Activated naive CD4-positive, alpha-beta T cell treated with anti-CD3 and anti-CD28 coated beads for 36 hours (primary cell): ENCODE measurements around the gene TYROBP. TPM values are rescaled to one million over a fixed set of nuclear protein-coding genes. Genes with fewer than 3 reads are reported as not detected.
A peak's percentile ranks its signal among the peaks of the same experiment; 100 is the strongest.

ENCODE experiments used
- CTCF ChIA-PET: fragments of 350-600 bp; sonication (Branson Sonifier 250); formaldehyde crosslinking; loops from one replicate; lab custom pipeline; 2021; ENCODE audit warnings: antibody characterized with exemption; lab: Charles Lee
- DNase-seq: peaks from one replicate; pipeline ENCODE4 v3.0.0-alpha.2; 2020
- H3K27ac Mint-ChIP-seq: one replicate; pipeline ENCODE4 v1.8.0; 2021; ENCODE audit warnings: mild to moderate bottlenecking, mixed read lengths
- H3K27me3 Mint-ChIP-seq: one replicate; pipeline ENCODE4 v1.8.0; 2021; ENCODE audit warnings: low read depth, mixed read lengths
- H3K36me3 Mint-ChIP-seq: one replicate; pipeline ENCODE4 v1.8.0; 2021; ENCODE audit warnings: low read depth, mixed read lengths
- H3K4me1 Mint-ChIP-seq: one replicate; pipeline ENCODE4 v1.8.0; 2021; ENCODE audit warnings: low read depth, mixed read lengths
- H3K4me3 Mint-ChIP-seq: one replicate; pipeline ENCODE4 v1.8.0; 2021; ENCODE audit warnings: mild to moderate bottlenecking, moderate library complexity, mixed read lengths
- H3K9me3 Mint-ChIP-seq: one replicate; pipeline ENCODE4 v1.8.0; 2021; ENCODE audit warnings: mixed read lengths
- intact Hi-C: fragments of 100-400 bp; cut with micrococcal nuclease; formaldehyde crosslinking; loops from one replicate; pipeline ENCODE4 v1.15.1; 2023
- total RNA-seq, 2 experiments: library from RNA; stranded (reverse); gene quantifications; one replicate each; pipeline ENCODE4 v1.2.3, GENCODE V29; 2021

The TYROBP gene
- total RNA-seq, 2 experiments from 2014 or later: not detected

- peaks cover 56% of the 10 kb centered on the region for H3K4me1 Mint-ChIP-seq
- H3K27ac Mint-ChIP-seq: peak overlapping the region; percentile 76
- H3K9me3 Mint-ChIP-seq: no peaks in the 10 kb centered on the region
- no peaks in the 10 kb centered on the region for H3K27me3 Mint-ChIP-seq
- no peak for DNase-seq
- peaks cover 2% of the 10 kb centered on the region for H3K36me3 Mint-ChIP-seq
- intact Hi-C loops: loop anchor here (5.0 kb wide), 1 partner anchor 357 kb away; the partner anchor contains the start of gene TMEM147
- CTCF ChIA-PET: interaction anchor here (0.7 kb wide), 1 partner anchor 109 kb away, joined by 3 read pairs; the partner anchor contains the start of gene ALKBH6
- H3K4me3 Mint-ChIP-seq: peak overlapping the region; percentile 23
Measured at GRCh38 chr19:35904311-35905068, 3.6 kb downstream of the TYROBP start.

DNA sequence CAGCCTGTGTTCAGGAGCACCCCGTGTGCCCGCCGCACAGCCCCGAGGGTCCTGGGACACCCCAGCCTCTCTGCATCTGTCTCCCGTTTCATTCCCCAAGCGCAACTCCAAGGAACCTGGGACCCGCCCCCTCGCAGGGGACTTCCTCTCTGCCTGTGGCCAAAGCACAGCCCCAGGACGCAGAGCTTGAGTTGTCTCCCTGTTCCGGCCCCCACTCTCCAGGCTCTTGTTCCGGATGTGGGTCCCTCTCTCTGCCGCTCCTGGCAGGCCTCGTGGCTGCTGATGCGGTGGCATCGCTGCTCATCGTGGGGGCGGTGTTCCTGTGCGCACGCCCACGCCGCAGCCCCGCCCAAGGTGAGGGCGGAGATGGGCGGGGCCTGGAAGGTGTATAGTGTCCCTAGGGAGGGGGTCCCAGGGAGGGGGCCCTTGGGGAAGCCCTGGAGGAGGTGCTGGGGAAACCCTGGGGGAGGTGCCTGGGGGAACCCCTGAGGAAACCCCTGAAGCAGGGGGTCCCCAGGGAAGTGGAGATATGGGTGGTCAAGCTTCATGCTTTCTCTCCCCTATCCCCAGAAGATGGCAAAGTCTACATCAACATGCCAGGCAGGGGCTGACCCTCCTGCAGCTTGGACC is 4.4 kb downstream of the TYROBP start:
- CTCF ChIA-PET: interaction anchor here (0.8 to 1.0 kb wide), 2 partner anchors 8 to 21 kb away, joined by 3 to 4 read pairs; no protein-coding TSS in a partner anchor
- no peaks in the 10 kb centered on the region for H3K27me3 Mint-ChIP-seq
- peak overlapping the region; percentile 89 for H3K27ac Mint-ChIP-seq
- H3K36me3 Mint-ChIP-seq: peaks cover 8% of the 10 kb centered on the region
- peak; percentile 95 for DNase-seq
- peaks cover 52% of the 10 kb centered on the region for H3K4me1 Mint-ChIP-seq
- no peaks in the 10 kb centered on the region for H3K9me3 Mint-ChIP-seq
- intact Hi-C loops: loop anchor here (1.0 to 5.0 kb wide), 4 partner anchors 151 to 356 kb away; partner anchors contain the start of genes COX6B1, THAP8, TMEM147 and WDR62
- peak overlapping the region; percentile 80 for H3K4me3 Mint-ChIP-seq

DNA sequence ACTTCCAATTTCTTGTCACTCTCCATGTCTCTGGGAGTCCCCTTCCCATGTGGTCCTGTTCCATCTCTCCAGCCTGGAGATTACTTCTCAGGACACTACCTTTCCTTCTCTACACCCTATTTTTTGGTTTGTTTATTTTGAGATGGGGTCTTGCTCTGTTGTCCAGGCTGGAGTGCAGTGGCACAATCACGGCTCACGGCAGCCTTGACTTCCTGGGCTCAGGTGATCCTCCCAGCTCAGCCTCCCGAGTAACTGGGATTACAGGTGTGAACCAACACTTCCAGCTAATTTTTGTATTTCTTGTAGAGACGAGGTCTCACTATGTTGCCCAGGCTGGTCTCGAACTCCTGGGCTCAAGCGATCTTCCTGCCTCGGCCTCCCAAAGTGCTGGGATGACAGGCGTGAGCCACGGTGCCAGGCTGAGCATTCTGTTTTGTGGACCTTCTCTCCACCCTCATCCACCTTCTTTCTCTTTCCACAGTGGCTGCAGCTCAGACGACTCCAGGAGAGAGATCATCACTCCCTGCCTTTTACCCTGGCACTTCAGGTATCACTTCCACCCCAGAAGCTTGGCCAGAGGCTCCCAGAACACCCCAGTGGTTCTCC is 5.1 kb downstream of the TYROBP start:
- Mint-ChIP-seq H3K36me3 (peaks cover 14% of the 10 kb centered on the region), H3K27ac (peak overlapping the region; percentile 89), H3K9me3 (no peaks in the 10 kb centered on the region), H3K27me3 (no peaks in the 10 kb centered on the region), H3K4me3 (peak overlapping the region; percentile 80), H3K4me1 (peaks cover 53% of the 10 kb centered on the region)
- no peak for DNase-seq
- CTCF ChIA-PET: interaction anchor here (0.8 to 1.0 kb wide), 2 partner anchors 9 to 20 kb away, joined by 3 to 4 read pairs; no protein-coding TSS in a partner anchor
- intact Hi-C loops: loop anchor here (1.0 to 5.0 kb wide), 4 partner anchors 151 to 356 kb away; partner anchors contain the start of genes COX6B1, THAP8, TMEM147 and WDR62

GRCh38 chr19:35901854-35902661 is 6.0 kb downstream of the TYROBP start, which contains the start of gene HCST:
Gene HCST (plus strand): TSS chr19:35902529. CDS start chr19:35902594, 65 bp downstream.
- H3K27ac Mint-ChIP-seq: peak within 1 kb of the TSS; percentile 89
- intact Hi-C loops: loop anchor here (5.0 kb wide), 1 partner anchor 355 kb away; the partner anchor contains the start of gene TMEM147
- H3K4me3 Mint-ChIP-seq: peak within 1 kb of the TSS; percentile 80
- H3K36me3 Mint-ChIP-seq: peaks cover 23% of the 10 kb centered on the region
- peak; percentile 58 for DNase-seq
- H3K4me1 Mint-ChIP-seq: peaks cover 62% of the 10 kb centered on the region
- H3K27me3 Mint-ChIP-seq: no peaks in the 10 kb centered on the region
- CTCF ChIA-PET: interaction anchor here (0.6 kb wide), 1 partner anchor 33 kb away, joined by 3 read pairs; no protein-coding TSS in a partner anchor
- no peaks in the 10 kb centered on the region for H3K9me3 Mint-ChIP-seq

GRCh38 chr19:35901055-35901644 is 6.9 kb downstream of the TYROBP start:
- CTCF ChIA-PET: no interaction called here
- intact Hi-C loops: loop anchor here (5.0 kb wide), 1 partner anchor 354 kb away; the partner anchor contains the start of gene TMEM147
- Mint-ChIP-seq H3K27me3 (no peaks in the 10 kb centered on the region), H3K9me3 (no peaks in the 10 kb centered on the region), H3K4me3 (peak overlapping the region; percentile 94), H3K4me1 (peaks cover 67% of the 10 kb centered on the region), H3K36me3 (peaks cover 28% of the 10 kb centered on the region), H3K27ac (peak overlapping the region; percentile 98)
- no peak for DNase-seq

- intact Hi-C loops: loop anchor here (1.0 to 5.0 kb wide), 10 partner anchors 16 to 352 kb away; partner anchors contain the start of genes ALKBH6, ARHGAP33, POLR2I and PSENEN
- DNase-seq: peak; percentile 91
- Mint-ChIP-seq H3K27ac (peak overlapping the region; percentile 98), H3K4me1 (peaks cover 70% of the 10 kb centered on the region), H3K9me3 (no peaks in the 10 kb centered on the region), H3K36me3 (peaks cover 37% of the 10 kb centered on the region), H3K27me3 (no peaks in the 10 kb centered on the region), H3K4me3 (peak overlapping the region; percentile 94)
- CTCF ChIA-PET: no interaction called here
Measured at GRCh38 chr19:35899547-35900214, 8.4 kb downstream of the TYROBP start.

DNA sequence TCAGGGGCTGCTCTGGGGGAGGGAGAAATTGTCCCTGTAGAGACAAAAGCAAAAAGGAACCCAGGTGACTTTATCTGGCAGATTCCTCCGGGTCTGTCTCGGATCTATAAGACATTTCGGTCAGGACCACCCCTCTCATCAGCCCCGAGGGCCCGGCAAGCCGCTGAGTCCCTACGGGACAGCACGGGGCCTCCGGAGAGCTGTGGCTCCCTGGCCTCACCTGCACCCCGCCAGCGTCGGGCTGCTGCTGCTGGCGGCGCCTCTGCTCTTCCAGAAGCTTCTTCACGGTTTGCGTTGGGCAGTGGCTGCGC is 9.6 kb downstream of the TYROBP start:
- CTCF ChIA-PET: no interaction called here
- no peaks in the 10 kb centered on the region for H3K27me3 Mint-ChIP-seq
- H3K4me1 Mint-ChIP-seq: peaks cover 59% of the 10 kb centered on the region
- peak overlapping the region; percentile 98 for H3K27ac Mint-ChIP-seq
- no peak for DNase-seq
- no peaks in the 10 kb centered on the region for H3K9me3 Mint-ChIP-seq
- peaks cover 42% of the 10 kb centered on the region for H3K36me3 Mint-ChIP-seq
- intact Hi-C loops: loop anchor here (2.0 kb wide), 1 partner anchor 216 kb away; the partner anchor contains the start of genes POLR2I and TBCB
- H3K4me3 Mint-ChIP-seq: peak overlapping the region; percentile 94

DNA sequence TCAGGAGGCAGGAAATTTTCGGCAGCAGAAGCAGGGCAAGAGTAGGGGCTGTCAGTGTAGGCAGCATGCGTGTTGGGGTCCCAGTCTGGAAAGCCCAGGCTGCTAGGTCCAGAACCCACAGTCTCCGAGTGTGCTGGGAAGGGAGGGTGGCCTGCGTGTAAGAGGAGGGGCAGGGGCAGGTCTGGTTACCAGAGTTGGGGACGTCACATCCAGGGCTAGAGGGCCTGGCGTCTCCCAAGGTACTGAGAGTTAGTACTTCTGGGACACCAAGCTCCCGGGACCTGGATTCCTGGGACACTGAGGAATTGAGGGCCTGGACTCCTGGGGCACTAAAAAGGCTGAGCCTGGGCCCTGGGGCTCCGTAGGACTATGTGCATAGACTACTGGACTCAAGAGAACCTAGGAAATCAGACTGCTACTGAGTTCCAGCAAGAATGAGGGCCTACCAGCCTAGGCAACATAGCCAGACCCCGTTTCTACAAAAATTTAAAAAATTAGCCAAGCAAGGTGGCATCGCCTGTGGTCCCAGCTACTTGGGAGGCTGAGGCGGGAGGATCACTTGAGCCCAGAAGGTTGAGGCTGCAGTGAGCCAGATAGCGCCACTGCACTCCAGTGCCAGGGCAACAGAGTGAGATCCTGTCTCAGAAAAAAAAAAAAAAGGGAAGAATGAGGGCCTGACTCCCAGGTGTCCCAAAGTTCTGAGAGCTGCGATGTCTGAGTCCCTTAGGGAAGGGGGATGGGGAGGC is 10.2 kb downstream of the TYROBP start:
- no peak for DNase-seq
- H3K9me3 Mint-ChIP-seq: no peaks in the 10 kb centered on the region
- H3K27me3 Mint-ChIP-seq: no peaks in the 10 kb centered on the region
- intact Hi-C loops: loop anchor here (2.0 kb wide), 1 partner anchor 217 kb away; the partner anchor contains the start of genes POLR2I and TBCB
- H3K27ac Mint-ChIP-seq: peak overlapping the region; percentile 98
- CTCF ChIA-PET: interaction anchor here (1.5 kb wide), 1 partner anchor 15 kb away, joined by 6 read pairs; no protein-coding TSS in a partner anchor
- H3K4me3 Mint-ChIP-seq: peak overlapping the region; percentile 94
- peaks cover 46% of the 10 kb centered on the region for H3K36me3 Mint-ChIP-seq
- peaks cover 56% of the 10 kb centered on the region for H3K4me1 Mint-ChIP-seq

DNA sequence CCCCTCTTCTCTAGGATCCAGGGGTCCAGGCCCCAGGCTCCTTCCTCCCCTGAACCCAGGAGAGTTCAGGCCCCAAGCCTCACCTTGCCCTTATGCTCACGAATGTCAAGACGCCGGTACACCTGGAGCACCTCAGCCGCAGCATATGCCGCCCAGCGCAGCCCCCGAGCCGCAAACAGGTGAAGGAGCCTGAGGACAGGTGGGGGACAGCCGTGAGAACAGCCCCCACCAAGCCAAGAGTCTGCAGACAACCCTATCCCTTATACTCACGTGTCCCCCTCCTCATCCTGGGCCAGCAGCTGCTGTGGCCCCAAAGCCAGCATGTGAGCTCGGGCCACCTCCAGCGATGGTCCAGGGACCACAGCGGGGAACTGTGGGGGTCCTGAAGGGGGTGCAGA is 11.5 kb downstream of the TYROBP start:
- Mint-ChIP-seq H3K4me1 (peaks cover 47% of the 10 kb centered on the region), H3K36me3 (peaks cover 51% of the 10 kb centered on the region), H3K27ac (peak overlapping the region; percentile 36), H3K27me3 (no peaks in the 10 kb centered on the region), H3K9me3 (no peaks in the 10 kb centered on the region), H3K4me3 (no peak overlapping the region)
- no peak for DNase-seq
- CTCF ChIA-PET: interaction anchor here (1.5 kb wide), 1 partner anchor 14 kb away, joined by 6 read pairs; no protein-coding TSS in a partner anchor
- intact Hi-C loops: no loop called here
